DMS114 treated with DMSO at 0.1 percent for 48 hours (cell line): Measurements from ENCODE around the gene EPAS1.

Experiments
- DNase-seq: peaks from one replicate; lab custom pipeline; 2025; ENCODE audit not compliant: unreplicated experiment; lab: John Stamatoyannopoulos, UW

EPAS1 gene

GRCh38 chr2:46300406-46300832 is 3.2 kb downstream of the EPAS1 start:
- no peak for DNase-seq

GRCh38 chr2:46302005-46302695 is 4.9 kb downstream of the EPAS1 start:
- DNase-seq, result no peak

DNA sequence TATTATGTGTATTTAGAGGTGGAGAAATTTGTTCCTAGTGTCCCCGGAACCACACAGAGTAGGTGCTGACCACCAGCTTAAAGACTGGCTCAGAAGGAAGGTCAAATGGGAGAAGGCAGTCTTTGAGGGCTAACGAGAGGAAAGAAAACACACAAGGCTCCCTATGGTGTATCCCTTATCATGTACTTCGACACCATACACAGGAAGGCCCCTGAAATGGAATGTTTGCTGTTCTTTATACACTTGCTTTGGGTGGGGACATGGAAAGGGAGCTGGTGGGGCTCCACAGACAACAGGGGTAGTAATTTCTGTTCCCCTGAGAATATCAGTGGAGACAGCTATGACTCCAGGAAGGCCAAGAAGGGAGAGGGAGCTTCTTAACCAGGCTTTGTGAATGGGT is 6.0 kb downstream of the EPAS1 start:
- no peak for DNase-seq

DNA sequence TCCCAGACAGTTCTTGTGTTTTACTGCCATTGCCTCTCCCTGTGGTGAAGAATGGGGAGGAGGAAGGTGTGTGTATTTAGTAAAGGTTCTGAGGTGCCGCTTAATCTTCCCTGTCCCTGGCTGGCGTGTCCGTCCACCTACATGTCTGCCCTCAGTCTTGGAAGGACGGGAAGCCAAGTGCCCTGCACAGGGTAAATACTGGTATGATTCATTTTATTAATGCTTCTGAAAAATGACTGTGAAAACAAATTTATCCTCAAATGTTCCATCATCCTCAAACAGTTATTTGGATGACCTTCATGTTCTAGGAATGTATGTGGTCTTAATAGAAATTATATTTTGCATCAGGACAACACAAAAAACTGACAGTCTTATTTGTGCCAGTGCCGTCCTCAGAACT is 6.6 kb downstream of the EPAS1 start:
- DNase-seq, result no peak

DNA sequence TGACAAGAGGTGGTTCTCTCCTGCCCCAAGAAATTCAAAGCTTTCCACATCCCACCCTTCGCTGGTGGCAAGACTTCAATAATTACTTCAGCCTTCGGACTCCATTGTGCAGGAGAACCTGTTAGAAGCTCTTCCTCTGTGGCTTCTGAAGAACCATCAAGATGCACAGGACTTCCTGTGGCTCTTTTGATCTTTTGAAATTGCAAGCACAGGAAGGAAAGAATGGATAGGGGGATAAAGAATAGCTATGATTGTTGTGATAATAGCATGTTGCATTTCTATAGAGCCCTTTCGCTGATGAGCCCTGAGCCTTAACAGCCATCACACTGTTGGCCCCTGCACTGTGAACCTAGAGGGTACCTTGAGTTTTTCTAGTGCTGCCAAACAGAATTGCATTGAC is 7.4 kb downstream of the EPAS1 start:
- DNase-seq, result no peak

GRCh38 chr2:46305187-46305586 is 8.0 kb downstream of the EPAS1 start:
- DNase-seq, result no peak

DNA sequence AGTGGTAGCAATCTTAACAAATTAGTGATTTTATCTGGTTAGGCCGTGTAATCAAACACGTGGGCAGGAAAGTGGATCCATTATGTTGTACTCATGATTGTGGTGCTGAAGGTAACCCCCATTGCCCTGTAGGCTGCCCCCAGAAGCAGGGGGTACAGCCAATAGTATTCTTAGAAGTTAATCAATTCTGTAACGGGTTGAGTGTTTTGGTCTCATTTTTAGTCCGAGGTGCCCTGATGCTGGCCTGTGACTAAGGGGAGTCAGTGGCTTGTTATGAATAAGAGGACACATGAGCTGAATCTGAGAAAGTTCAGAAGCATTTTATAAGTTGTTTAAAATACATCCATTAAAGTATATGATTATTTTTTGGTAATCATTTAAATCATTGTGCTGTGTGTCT is 8.6 kb downstream of the EPAS1 start:
- no peak for DNase-seq

- no peak for DNase-seq
Measured at GRCh38 chr2:46306330-46306751, 9.1 kb downstream of the EPAS1 start.

GRCh38 chr2:46306988-46307655 is 9.9 kb downstream of the EPAS1 start:
- DNase-seq, result no peak

DNA sequence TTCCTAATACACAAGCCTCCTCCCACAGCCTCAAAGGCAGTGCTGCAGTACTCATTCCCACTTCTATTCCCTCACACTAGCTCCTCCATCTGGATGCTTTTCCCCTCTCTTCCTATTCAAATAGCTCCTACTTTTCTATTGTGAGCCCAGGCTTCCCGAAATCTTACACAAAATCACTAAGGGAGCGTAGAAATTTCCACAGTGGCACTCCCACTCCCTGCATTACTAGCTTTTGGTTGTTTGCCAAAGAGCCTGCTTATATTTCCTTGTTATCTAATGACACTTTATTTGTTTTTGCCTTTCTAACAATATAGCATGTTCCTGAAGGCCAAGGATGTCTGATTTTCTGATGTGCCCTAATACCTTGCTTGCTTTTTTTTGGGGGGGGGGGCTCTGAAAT is 10.9 kb downstream of the EPAS1 start:
- no peak for DNase-seq

DNA sequence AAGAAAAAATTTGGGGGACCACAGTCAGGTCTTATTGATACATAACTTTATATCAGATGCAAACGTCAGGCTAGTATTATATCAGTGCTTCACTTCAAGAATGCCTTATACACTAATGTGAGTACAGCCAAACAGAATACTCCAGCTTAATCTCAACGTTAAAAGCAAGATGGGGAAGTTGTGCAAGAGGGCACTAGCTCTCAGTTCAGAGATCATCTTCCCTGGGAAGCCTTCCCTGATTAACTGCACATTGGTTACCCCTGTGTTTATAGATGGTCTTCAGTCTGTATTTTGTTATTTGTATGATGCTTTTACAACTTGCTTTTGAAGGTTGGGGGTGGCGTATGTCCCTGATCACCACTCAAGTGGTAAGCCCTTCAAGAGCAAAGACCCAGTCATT is 11.4 kb downstream of the EPAS1 start:
- no peak for DNase-seq

DNA sequence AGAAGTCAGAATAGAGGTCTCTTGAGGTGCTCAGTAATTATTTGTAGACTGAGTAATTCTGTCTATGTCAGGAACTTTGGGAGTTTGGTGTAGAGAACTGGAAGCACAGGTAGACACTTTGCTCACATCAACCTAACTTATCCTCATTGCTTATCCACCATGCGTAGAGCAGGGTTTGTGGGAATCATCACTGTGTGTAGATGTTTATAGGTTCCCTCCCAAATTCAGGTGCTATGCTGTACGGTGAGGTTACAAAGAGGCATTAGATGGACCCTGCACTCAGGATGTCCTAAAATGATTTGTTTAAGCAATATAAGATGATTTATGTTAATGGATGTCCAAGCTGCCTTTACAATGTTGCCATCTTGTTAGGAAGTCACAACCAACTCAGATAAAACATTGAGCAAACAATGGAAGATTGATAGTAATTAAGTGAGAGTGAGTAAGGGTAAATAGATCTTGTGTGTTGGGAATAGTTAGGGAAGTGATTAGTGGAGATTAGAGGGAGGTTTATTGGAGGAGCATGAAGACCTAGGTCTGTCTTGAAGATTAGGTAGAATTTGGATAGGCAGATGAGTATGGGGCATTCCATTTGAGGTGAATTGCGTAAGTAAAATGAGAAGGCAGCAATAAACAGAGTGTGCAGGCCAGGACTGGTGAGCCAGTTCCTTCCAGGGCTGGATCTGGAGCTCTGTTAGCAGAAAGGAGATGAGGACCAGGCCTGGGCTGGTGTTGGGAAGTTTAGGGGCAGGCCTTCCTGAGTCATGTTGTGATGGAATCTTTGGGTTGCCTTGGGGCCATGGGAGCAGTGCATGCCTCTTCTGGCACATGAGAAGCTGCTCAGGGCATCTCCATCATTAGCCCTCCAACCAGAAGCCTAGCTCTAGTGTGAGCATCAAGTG is 12.1 kb downstream of the EPAS1 start:
- DNase-seq, result no peak

DNA sequence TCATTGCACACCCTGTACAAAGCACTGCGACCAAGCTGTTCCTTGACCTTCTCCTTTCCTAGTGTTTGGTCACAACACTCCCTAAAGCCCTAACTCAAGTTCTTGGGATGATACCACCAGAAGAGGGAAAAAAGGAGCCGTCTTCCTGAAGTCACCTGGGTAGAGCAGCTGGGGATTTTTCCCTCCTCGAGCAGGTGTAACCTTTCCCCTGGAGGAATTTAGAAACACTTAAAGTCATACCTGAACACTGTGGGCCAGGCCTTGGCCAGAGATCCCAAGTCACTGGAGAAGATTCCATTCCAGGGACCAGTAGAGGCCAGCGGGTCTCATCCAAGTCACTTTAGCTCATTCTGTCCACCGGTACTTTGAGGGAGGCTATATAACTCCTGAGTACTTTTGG is 13.2 kb downstream of the EPAS1 start:
- no peak for DNase-seq

- no peak for DNase-seq
Measured at GRCh38 chr2:46311651-46312223, 14.5 kb downstream of the EPAS1 start.

GRCh38 chr2:46313063-46313462 is 15.9 kb downstream of the EPAS1 start:
- no peak for DNase-seq

- DNase-seq, result no peak
Measured at GRCh38 chr2:46314065-46314835, 17.0 kb downstream of the EPAS1 start.

GRCh38 chr2:46315103-46315890 is 18.1 kb downstream of the EPAS1 start:
- no peak for DNase-seq

GRCh38 chr2:46317094-46317486 is 19.9 kb downstream of the EPAS1 start:
- DNase-seq, result no peak

DNA sequence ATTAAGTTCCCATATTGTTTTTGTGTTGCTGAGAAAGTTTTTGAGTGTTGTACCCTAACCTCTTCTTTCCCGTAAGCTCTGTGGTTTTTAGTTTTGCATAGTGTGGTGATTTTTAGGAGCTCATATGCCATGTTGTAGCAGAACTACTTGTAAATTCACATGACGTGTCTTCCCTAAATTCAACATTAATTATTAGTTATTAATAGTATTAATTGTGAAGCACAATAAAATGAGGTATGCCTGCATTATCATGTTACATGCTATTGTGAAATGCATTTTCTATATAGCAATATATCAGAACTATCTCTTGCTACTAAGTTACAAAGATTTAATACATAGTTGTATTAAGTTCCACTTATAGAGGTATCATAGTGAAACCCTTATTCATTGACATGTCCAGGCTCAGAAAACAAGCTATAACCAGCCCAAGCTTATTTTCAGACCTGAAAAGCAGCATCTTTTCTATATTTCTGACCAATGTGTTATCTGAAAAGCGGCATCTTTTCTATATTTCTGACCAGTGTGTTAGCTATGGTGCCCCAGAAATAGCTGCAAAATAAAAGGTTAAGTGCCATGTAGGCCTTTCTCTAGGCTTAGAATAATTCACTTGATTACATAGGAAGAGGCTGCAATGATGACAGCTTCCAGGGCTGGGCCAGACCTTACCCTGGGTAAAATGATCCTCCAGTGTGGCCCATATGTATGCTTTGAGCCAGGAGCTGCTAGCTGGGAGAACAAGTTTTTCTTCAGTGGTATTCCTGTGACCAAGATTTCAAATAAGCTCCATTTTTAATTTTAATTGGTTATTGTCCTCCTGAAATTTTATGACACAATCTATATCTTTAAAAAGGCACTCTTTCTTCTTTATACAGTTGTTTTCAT is 21.6 kb downstream of the EPAS1 start:
- DNase-seq, result no peak
